ENCODE data around the gene UNC93A.

UNC93A gene

DNA sequence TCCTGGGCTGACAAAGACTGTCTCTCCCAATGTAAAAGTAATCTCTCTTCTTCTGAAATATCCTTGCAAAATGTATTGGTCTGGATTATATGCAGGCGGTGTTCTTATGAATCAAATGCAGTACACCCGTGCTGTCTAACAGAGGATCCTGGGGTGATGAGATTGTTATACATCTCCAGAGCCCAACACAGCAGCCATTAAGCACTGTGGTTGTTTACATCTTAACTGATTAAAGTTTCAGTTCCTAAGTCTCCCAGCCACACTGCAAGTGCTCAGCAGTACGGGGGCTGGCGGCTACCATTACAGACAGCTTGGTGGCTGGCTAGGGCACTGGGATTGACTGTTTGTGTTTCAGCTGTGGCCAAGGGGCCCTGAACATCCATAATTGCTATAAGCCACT lies 7.0 kb downstream of the UNC93A start:
- H3K4me3 ChIP-seq (ENCODE audit: low read depth, low read length) = no peak overlapping the region
- DNase-seq (ENCODE audit: low read depth) = peak; percentile 9
- TF ChIP-seq, protein P1, sequence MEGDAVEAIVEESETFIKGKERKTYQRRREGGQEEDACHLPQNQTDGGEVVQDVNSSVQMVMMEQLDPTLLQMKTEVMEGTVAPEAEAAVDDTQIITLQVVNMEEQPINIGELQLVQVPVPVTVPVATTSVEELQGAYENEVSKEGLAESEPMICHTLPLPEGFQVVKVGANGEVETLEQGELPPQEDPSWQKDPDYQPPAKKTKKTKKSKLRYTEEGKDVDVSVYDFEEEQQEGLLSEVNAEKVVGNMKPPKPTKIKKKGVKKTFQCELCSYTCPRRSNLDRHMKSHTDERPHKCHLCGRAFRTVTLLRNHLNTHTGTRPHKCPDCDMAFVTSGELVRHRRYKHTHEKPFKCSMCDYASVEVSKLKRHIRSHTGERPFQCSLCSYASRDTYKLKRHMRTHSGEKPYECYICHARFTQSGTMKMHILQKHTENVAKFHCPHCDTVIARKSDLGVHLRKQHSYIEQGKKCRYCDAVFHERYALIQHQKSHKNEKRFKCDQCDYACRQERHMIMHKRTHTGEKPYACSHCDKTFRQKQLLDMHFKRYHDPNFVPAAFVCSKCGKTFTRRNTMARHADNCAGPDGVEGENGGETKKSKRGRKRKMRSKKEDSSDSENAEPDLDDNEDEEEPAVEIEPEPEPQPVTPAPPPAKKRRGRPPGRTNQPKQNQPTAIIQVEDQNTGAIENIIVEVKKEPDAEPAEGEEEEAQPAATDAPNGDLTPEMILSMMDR (IDR thresholded peaks at IDR 0.05; ENCODE audit: insufficient read depth, low read depth, low read length, missing control alignments) = no peak

- DNase-seq (ENCODE audit: low read depth) = no peak
- TF ChIP-seq, protein P1 (IDR thresholded peaks at IDR 0.05; ENCODE audit: insufficient read depth, low read depth, low read length, missing control alignments) = no peak
- H3K4me3 ChIP-seq (ENCODE audit: low read depth, low read length) = no peak overlapping the region
Observed at GRCh38 chr6:167299641-167300308, 8.7 kb downstream of the UNC93A start.

GRCh38 chr6:167300902-167301777 lies 10.0 kb downstream of the UNC93A start:
- DNase-seq (ENCODE audit: low read depth) = no peak
- TF ChIP-seq, protein P1 (IDR thresholded peaks at IDR 0.05; ENCODE audit: insufficient read depth, low read depth, low read length, missing control alignments) = no peak
- no peak overlapping the region for H3K4me3 ChIP-seq (ENCODE audit: low read depth, low read length)

- no peak overlapping the region for H3K4me3 ChIP-seq (ENCODE audit: low read depth, low read length)
- TF ChIP-seq, protein P1 (IDR thresholded peaks at IDR 0.05; ENCODE audit: insufficient read depth, low read depth, low read length, missing control alignments) = no peak
- no peak for DNase-seq (ENCODE audit: low read depth)
Observed at GRCh38 chr6:167302074-167302473, 11.0 kb downstream of the UNC93A start.

DNA sequence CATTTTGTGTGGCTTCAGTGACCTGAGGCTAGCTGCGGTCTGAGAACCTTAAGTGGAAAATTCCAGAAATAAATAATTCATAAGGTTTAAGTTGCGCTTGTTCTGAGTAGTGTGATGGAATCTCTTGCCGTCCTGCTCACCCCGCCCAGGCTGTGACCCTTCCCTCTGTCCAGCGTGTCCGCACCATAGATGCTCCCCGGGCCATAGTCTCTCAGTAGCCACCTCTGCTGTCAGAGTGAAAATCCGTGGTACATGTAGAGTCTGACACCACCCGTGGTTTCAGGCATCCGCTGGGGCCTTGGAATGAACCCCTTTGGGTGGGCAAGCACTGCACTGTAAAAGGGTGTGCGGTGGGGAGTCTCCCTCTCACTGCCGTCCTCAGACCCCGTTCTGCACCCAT lies 11.7 kb downstream of the UNC93A start:
- DNase-seq (ENCODE audit: low read depth) = no peak
- TF ChIP-seq, protein P1 (IDR thresholded peaks at IDR 0.05; ENCODE audit: insufficient read depth, low read depth, low read length, missing control alignments) = no peak
- no peak overlapping the region for H3K4me3 ChIP-seq (ENCODE audit: low read depth, low read length)

DNA sequence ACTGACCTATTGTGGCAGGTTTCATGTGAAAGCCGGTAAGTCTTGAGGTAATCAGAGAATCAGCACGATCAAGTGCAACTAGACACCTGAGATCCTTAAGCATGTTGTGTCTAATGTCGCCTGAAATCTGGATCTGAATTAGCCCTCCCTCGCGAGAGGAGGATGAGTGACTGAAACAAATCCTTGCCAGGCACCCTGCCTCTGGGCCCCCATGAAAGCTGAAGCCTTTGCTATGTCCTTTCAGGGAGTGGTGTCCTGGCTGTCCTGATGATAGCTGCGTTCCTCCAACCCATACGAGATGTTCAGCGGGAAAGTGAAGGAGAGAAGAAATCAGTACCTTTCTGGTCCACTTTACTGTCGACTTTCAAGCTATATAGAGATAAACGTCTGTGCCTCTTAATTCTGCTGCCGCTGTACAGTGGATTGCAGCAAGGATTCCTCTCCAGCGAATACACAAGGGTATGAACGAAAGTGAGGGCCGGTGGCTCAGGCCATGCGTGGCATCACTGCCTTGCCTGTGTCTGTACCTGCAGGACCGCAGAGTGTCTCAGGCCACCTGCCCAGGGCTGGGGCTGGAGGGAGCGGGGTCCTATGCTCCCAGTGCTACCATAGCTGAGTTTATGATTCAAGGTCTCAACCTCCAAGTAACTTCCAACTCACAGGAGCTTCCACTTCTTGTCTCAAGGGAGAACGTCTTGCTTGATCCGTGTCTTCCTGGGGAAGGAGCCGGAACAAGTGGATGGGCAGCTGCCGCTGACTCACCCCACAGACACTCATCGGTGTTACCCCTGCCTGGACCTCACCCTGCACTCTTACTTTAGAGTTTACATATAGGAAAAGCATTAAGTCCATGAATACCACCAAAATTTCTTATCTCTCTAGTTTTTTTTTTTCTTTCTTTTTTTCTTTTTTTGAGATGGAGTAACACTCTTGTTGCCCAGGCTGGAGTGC lies 12.8 kb downstream of the UNC93A start:
- no peak overlapping the region for H3K4me3 ChIP-seq (ENCODE audit: low read depth, low read length)
- no peak for DNase-seq (ENCODE audit: low read depth)
- TF ChIP-seq, protein P1 (IDR thresholded peaks at IDR 0.05; ENCODE audit: insufficient read depth, low read depth, low read length, missing control alignments) = no peak

All from GM12865 (cell line).